Heart left ventricle (tissue), 16 donors: ENCODE data around the gene RABEP1. TPM values are rescaled to one million over a fixed set of nuclear protein-coding genes. Genes with fewer than 3 reads are reported as not detected.

Experiments used
- ATAC-seq, 4 donors: fragments of 200-7000 bp; cut with Tn5 transposase; one replicate each; pipeline ENCODE4 v1.9.1; 2020 to 2022; ENCODE audit warnings: moderate library complexity in 4 of 4, mild to moderate bottlenecking in 3 of 4, moderate number of reproducible peaks in 1 of 4
- DNase-seq, 5 donors: peaks; one replicate each; pipeline ENCODE4 v3.0.0-alpha.2; 2020
- H3K27ac ChIP-seq, 12 donors: fragments of 200-600 bp; sonication (generic) in 4 of 12; one replicate each; pipeline versions ENCODE4 v1.5.0 to v1.8.0; 2016 to 2022; ENCODE audit warnings: mild to moderate bottlenecking in 2 of 12
- H3K27me3 ChIP-seq, 9 donors: fragments of 200-600 bp; sonication (generic) in 2 of 9; one replicate each; pipeline versions ENCODE4 v1.5.1 to v1.8.0; 2016 to 2022; ENCODE audit warnings: mild to moderate bottlenecking in 3 of 9
- H3K36me3 ChIP-seq, 9 donors: fragments of 200-600 bp; sonication (generic) in 2 of 9; one replicate each; pipeline versions ENCODE4 v1.5.0 to v1.8.0; 2018 to 2022; ENCODE audit warnings: mild to moderate bottlenecking in 2 of 9
- H3K4me1 ChIP-seq, 12 donors: fragments of 200-600 bp; sonication (generic) in 4 of 12; one replicate each; pipeline versions ENCODE4 v1.5.0 to v1.8.0; 2016 to 2022; ENCODE audit warnings: mild to moderate bottlenecking in 3 of 12
- H3K4me3 ChIP-seq, 12 donors: fragments of 200-600 bp; sonication (generic) in 4 of 12; one replicate each; pipeline versions ENCODE4 v1.5.0 to v1.8.0; 2017 to 2022; ENCODE audit warnings: mild to moderate bottlenecking in 9 of 12, moderate library complexity in 4 of 12
- H3K9me3 ChIP-seq, 12 donors: fragments of 200-600 bp; sonication (generic) in 4 of 12; one replicate each; pipeline versions ENCODE4 v1.5.0 to v1.8.0; 2016 to 2022; ENCODE audit warnings: mild to moderate bottlenecking in 1 of 12
- CTCF ChIP-seq, 12 donors: fragments of 200-600 bp; sonication (generic) in 4 of 12; IDR thresholded peaks; one replicate each; pipeline versions ENCODE4 v1.5.0 to v1.8.0; 2018 to 2022; ENCODE audit warnings: antibody characterized with exemption in 12 of 12, mild to moderate bottlenecking in 5 of 12
- POLR2A ChIP-seq, 2 donors: fragments of 450-650 bp; IDR thresholded peaks; one replicate each; pipeline ENCODE4 v1.6.1; 2017; ENCODE audit warnings: antibody characterized with exemption in 2 of 2, mild to moderate bottlenecking in 2 of 2, moderate library complexity in 2 of 2
- WGBS, 4 donors: extraction: QIAGEN DNeasy Blood & Tissue Kit in 2 of 4; methylation state at CpG; one replicate each; pipeline versions ENCODE4 v1.1.5 to v1.1.7; 2013 to 2018; 5-methylcytosine and 5-hydroxymethylcytosine counted together
- intact Hi-C, 10 donors: fragments of 100-400 bp; cut with DNase I; formaldehyde crosslinking; loops; one replicate each; pipeline versions ENCODE4 v1.11.1 to v1.14.2; 2022
- polyA plus RNA-seq, 2 donors: library from polyadenylated mRNA; stranded (reverse); fragments of 200-250 nt; gene quantifications; one replicate each; pipeline ENCODE4 v1.2.3, GENCODE V29; 2013
- total RNA-seq, 9 donors: library from RNA; depleted of rRNA in 2 of 9; stranded (reverse); fragments of >200 nt in 2 of 9; fragmentation: NEBNext Ultra II Directional in 3 of 9; extraction: Animal tissue kit (Norgen Biotek cat#: 25700) in 3 of 9; gene quantifications; one replicate each; pipeline versions ENCODE4 v1.1.0 to v1.2.4, GENCODE V29; 2016 to 2023
- donor health status: ischemic (EF 13 %, LVEDD 7.1; RV severe dilation, severe dysfunction).
- donor health status: healthy with polysubstance abuse.
- donor health status: DM: no; HTN: yes; CAD: no.
- donor health status: DM: no; HTN: no; CAD: no.
- donor health status: ischemic (EF 25% LVEDD 6.9; RV normal size, moderate dysfunction).
- donor health status: ischemic (EF 25% LVEDD 5.7; RV mildly dilated, moderate dysfunction).
- donor health status: healthy.
- donor health status: DM: yes; HTN: yes; CAD: no.
- donor health status: ischemic (EF 35%, LVEDD 5.7; RV mildly dilated, moderate dysfunction).
- donor health status: nonischemic (EF 11% LVEDD 7.7; RV severe dilation, severe dysfunction).
- donor health status: DM: yes; HTN: yes; CAD: no.
- donor health status: PGD.
- donor health status: ischemic (EF 29% LVEDD 5.4; RV normal size, mild dysfunction).
- donor health status: nonischemic (EF 23%, LVEDD 6.1; RV moderate dilation, normal function).

RABEP1 gene
- total and polyA plus RNA-seq, 11 donors, result 23.5 to 70.4 (median 52.0) TPM

GRCh38 chr17:5362162-5362811, 80.2 kb downstream of the RABEP1 start:
- Histone ChIP-seq H3K27ac (no peak overlapping the region), H3K36me3 (peaks cover 0 to 99% (median 92%) of the 10 kb centered on the region in 9 donors), H3K4me1 (no peaks in the 10 kb centered on the region), H3K4me3 (no peak overlapping the region), H3K9me3 (no peaks in the 10 kb centered on the region), H3K27me3 (no peaks in the 10 kb centered on the region)
- WGBS, 4 donors, result 75 to 80% (median 76%) methylated on average over 7 of the region's 7 CpGs
- intact Hi-C loops, result no loop called here
- TF ChIP-seq CTCF (IDR thresholded peaks at IDR 0.05) (no peak), POLR2A (IDR thresholded peaks at IDR 0.05) (no peak)
- ATAC-seq (no peak), DNase-seq (no peak)

GRCh38 chr17:5364156-5364555, 82.1 kb downstream of the RABEP1 start:
- 92 to 98% (median 95%) methylated on average over 6 of the region's 6 CpGs for WGBS, 4 donors

GRCh38 chr17:5364696-5365095, 82.6 kb downstream of the RABEP1 start:
- Histone ChIP-seq H3K27ac (no peak overlapping the region), H3K4me1 (no peaks in the 10 kb centered on the region), H3K36me3 (peaks cover 2 to 100% (median 94%) of the 10 kb centered on the region in 9 donors), H3K4me3 (no peak overlapping the region), H3K9me3 (no peaks in the 10 kb centered on the region), H3K27me3 (no peaks in the 10 kb centered on the region)
- ATAC-seq (no peak), DNase-seq (no peak)
- intact Hi-C loops, result no loop called here
- TF ChIP-seq CTCF (IDR thresholded peaks at IDR 0.05), result no peak
- TF ChIP-seq POLR2A (IDR thresholded peaks at IDR 0.05), result no peak

More at GRCh38 chr17:5364156-5364555, 82.1 kb downstream of the RABEP1 start:
- H3K4me1 ChIP-seq, result no peaks in the 10 kb centered on the region
- ATAC-seq (no peak), DNase-seq (no peak)
- no peaks in the 10 kb centered on the region for H3K9me3 ChIP-seq
- H3K27ac ChIP-seq, result no peak overlapping the region
- H3K36me3 ChIP-seq, result peaks cover 2 to 100% (median 94%) of the 10 kb centered on the region in 9 donors
- no peaks in the 10 kb centered on the region for H3K27me3 ChIP-seq
- no peak for TF ChIP-seq POLR2A (IDR thresholded peaks at IDR 0.05)
- no peak for TF ChIP-seq CTCF (IDR thresholded peaks at IDR 0.05)
- no peak overlapping the region for H3K4me3 ChIP-seq
- intact Hi-C loops, result no loop called here

- Histone ChIP-seq H3K36me3 (peaks cover 2 to 100% (median 94%) of the 10 kb centered on the region in 9 donors), H3K4me3 (no peak overlapping the region)
- intact Hi-C loops, result no loop called here
These were observed 83.7 kb downstream of the RABEP1 start for GRCh38 chr17:5365831-5366230.

More at GRCh38 chr17:5365831-5366230, 83.7 kb downstream of the RABEP1 start:
- ATAC-seq, result no peak
- Histone ChIP-seq H3K27me3 (no peaks in the 10 kb centered on the region), H3K27ac (no peak overlapping the region), H3K9me3 (no peaks in the 10 kb centered on the region), H3K4me1 (no peaks in the 10 kb centered on the region)
- TF ChIP-seq CTCF (IDR thresholded peaks at IDR 0.05), result no peak
- TF ChIP-seq POLR2A (IDR thresholded peaks at IDR 0.05), result no peak
- DNase-seq, result no peak
- 81 to 95% (median 89%) methylated on average over 6 of the region's 6 CpGs for WGBS, 4 donors
